Islet precursor cell (in vitro differentiated cells): Measurements from ENCODE around the gene DMPK.
A peak's percentile ranks its signal among the peaks of the same experiment; 100 is the strongest.

ENCODE experiments used
- DNase-seq: peaks from one replicate; pipeline ENCODE4 v3.0.0-alpha.2; 2018

Gene DMPK, protein sequence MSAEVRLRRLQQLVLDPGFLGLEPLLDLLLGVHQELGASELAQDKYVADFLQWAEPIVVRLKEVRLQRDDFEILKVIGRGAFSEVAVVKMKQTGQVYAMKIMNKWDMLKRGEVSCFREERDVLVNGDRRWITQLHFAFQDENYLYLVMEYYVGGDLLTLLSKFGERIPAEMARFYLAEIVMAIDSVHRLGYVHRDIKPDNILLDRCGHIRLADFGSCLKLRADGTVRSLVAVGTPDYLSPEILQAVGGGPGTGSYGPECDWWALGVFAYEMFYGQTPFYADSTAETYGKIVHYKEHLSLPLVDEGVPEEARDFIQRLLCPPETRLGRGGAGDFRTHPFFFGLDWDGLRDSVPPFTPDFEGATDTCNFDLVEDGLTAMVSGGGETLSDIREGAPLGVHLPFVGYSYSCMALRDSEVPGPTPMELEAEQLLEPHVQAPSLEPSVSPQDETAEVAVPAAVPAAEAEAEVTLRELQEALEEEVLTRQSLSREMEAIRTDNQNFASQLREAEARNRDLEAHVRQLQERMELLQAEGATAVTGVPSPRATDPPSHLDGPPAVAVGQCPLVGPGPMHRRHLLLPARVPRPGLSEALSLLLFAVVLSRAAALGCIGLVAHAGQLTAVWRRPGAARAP

GRCh38 chr19:45782162-45782691, at the start of gene DMPK:
TSS of gene DMPK (minus strand) at chr19:45782490. CDS start at chr19:45782352, 138 bp downstream.
- no peak for DNase-seq

GRCh38 chr19:45828945-45829344, 46.7 kb upstream of the DMPK start:
- DNase-seq: peak; percentile 38

DNA sequence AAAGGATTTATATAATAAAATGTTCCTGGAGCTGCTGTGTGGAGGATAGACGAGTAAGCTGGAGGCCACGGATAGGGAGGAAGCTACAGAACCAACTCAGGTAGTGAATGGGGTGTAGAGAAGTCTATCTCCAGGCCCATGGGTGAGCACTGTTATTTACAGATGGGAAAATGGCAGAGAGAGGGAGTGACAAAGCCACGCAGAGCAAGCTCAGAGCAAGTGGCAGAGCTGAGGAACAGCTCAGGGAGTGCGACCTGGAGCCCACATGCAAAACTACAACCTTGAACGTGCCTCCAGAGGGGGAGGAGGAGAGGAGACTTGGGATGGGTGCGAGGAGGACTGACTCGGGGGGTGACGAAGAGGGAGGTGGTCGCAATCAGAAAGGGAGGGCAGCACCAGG, 46.2 kb upstream of the DMPK start:
- DNase-seq: peak; percentile 34

- DNase-seq: peak; percentile 49
Observed at GRCh38 chr19:45827459-45828093, 45.3 kb upstream of the DMPK start.

- DNase-seq: peak; percentile 36
Observed at GRCh38 chr19:45826934-45827333, 44.6 kb upstream of the DMPK start.

- DNase-seq: peak; percentile 42
Observed at GRCh38 chr19:45825917-45826893, 43.9 kb upstream of the DMPK start.

DNA sequence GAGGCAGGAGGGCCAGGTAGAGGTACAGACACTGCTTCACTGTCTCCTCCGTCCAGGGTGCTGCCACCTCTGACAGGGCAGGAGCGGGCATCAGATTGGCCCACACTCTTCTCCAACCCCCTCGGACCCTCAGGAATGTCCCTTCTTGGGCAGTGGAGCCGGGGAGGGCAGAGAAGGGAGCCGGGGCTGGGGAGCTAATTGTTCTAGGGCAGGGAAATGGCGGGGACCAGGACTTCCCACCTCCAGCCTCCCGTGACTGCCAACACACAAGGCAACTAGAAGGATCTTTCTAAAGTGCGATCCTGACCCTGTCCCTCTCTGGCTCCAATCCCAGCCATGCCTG, 42.9 kb upstream of the DMPK start:
- DNase-seq: peak; percentile 36

DNA sequence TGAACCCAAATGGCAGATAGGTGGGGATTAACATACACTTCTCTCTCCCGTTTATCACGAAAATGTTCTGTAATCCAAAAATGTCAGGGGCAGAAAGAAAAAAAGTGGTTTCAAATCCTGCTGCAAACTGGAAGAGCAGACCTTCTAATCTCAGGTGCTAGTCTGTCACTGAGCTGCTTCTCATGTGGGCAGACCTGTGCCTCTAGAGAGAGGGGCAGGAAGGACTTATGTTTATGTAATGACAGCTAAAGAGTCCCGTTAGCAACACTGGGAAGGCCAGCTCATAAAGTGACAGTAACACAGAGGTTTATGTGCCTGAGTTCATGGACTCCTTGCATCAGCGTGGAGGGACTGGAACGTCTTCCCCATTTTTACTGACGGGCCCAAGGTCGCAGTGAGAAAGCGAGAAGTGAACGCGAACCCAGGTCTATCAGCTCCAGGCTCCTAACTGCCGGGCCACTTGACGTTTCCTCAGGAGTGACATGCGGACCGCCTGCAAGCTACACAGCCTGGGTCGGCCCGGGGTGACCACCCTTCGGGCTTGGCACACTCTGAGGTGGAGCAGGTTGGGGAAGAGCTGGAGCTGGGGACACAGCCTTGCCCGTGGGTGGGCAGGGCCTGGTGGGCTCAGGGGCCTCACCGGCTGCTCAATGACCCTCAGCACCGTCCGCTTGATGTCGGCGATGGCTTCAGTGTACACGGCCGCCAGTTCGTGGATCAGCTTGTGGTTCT, 42.4 kb upstream of the DMPK start:
- DNase-seq: peak; percentile 50

DNA sequence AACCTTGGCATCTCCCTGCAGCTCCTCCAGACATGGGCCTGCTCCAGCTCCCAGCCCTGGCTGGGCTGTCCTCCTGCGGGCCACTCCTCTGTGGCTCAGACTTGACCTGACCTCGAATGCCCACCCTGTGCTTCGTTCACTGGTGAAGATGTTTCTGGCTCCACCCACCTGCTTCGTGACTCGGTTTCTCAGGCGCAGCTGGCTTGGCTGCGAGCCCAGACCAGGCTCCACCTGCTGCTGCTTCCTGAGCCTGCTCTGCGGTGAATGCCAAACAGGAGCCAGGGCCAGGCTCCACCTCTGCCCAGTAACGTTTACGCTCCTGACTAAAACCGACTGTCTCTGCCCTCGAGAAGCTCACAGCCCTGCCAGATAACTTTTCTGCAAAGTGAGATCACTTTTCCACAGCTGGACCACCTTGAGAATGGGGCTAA, 41.8 kb upstream of the DMPK start:
- peak; percentile 46 for DNase-seq

DNA sequence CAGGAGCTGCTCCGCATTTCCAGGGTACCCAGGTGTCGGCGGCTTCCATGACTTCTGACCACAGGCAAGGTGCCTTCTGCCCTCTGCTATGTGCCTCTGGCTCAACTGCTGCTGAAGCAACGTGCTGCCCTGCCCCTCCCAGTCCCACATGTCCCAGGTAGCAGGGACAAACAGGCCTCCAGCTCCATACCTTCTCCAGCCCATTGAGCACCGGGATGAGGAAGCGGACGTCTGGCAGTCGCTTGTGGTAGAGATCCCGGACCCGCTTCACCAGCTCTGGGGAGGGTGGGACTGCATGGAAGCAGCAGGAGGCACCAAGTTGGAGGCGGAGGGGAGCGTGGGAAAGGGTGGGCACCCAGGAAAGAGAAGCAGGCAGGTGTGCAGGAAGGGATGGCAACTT, 40.9 kb upstream of the DMPK start:
- DNase-seq: peak; percentile 48

- DNase-seq: peak; percentile 42
Observed at GRCh38 chr19:45822716-45823115, 40.4 kb upstream of the DMPK start.

DNA sequence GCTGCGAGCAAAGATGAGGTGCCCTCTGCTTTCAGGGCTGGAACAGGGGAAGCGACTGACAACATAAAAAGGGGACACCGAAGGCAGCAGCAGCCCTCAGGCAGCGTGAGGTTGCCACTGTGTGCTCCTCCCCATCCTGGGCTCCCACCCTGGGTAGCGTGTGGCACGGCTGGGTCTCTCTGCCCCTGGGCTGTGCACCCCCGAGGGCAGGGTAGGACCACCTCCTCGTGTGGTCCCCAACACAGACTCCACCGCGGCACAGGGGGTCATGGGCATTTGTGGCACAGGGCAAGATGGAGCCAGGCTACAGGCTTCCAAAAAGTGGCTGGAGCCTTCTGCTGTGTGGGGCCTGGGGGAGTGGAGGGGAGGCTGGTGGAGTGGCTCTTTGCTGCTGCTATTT, 39.3 kb upstream of the DMPK start:
- DNase-seq: no peak

- DNase-seq: no peak
Observed at GRCh38 chr19:45821103-45821521, 38.8 kb upstream of the DMPK start.

- peak; percentile 48 for DNase-seq
Observed at GRCh38 chr19:45820413-45821102, 38.3 kb upstream of the DMPK start.

DNA sequence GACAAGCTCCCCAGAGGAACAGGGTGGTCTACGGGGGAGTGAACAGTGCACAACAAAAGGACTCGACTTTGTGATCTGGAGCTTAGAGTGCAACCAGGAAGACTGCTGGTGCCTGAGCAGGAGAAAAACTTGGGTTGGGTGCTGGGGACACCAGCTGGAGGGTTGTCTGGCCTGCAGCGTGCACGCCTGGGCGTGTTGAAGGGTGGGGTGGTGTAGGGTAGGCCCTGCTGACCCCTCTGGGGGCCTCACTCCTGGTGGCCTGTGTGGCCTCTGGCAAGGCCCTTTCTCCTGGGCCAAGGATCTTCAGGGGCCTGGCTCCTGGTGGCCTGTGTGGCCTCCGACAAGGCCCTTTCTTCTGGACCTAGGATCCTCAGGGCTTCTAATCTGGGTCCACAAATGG, 37.5 kb upstream of the DMPK start:
- peak; percentile 43 for DNase-seq

- DNase-seq: peak; percentile 85
Observed at GRCh38 chr19:45817725-45818301, 35.5 kb upstream of the DMPK start.

GRCh38 chr19:45817010-45817724, 34.9 kb upstream of the DMPK start:
- peak; percentile 99 for DNase-seq

DNA sequence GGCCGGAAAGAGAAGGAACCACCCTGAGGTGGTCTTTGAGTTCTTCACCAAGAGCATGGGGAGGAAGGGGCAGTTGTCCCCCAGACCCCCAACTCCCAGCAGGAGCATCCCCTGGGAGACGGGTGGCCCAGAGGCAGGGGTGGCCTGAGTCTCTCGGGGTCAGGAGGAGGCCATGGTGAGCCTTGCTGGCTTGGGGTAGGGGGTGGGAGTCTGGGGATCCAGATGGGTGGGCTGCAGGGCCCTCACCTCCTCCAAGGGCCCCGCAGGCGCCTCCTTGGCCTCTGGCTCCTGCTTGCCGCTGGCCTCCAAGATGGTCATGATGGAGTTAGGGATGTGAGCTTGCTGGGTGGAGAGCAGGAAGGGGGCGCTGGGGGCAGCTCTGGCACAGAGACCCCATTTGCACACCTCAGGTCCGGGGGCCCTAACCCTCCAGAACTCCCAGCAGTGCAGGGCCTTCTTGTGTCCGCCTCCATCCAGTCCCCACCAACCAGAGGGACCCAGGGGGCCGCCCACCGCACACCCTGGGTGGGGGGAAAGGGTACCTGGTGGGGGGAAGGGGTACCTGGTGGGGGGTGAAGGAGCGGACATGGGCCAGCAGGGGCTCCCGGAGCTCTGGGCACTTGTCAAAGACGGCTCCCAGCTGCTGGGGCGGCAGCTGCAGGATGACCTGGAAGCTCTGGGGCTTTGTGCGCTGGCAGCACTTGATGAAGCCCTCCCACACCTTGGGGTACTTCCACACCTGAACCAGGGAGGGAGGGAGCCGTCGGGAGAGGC, 34.1 kb upstream of the DMPK start:
- no peak for DNase-seq
